ENCODE measurements around the gene RAD51B. TPM values are rescaled to one million over a fixed set of nuclear protein-coding genes. Genes with fewer than 3 reads are reported as not detected.

RAD51B gene
- total and polyA plus RNA-seq, 9 donors = 21.6 to 70.1 (median 35.1) TPM

DNA sequence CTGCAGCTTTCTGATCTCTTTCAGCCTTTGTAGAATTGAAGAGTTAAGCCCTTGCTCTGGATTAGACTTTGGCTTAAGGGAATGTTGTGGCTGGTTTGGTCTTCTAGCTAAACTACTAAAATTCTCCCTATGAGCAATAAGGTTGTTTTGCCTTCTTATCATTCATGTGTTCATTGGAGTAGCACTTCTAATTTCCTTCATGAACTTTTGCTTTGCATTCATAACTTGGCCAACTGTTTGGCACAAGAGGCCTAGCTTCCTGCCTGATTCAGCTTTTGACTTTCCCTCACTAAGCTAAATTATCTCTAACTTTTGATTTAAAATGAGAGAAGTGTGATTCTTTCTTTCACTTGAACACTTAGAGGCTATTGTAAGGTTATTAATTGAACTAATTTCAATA is 384.3 kb downstream of the RAD51B start:
- H3K4me1 ChIP-seq (ENCODE audit: insufficient read depth) = peaks cover 13% of the 10 kb centered on the region
- TF ChIP-seq POLR2A (IDR thresholded peaks at IDR 0.05) (no peak), EP300 (IDR thresholded peaks at IDR 0.05) (no peak)
- TF ChIP-seq, protein P1, sequence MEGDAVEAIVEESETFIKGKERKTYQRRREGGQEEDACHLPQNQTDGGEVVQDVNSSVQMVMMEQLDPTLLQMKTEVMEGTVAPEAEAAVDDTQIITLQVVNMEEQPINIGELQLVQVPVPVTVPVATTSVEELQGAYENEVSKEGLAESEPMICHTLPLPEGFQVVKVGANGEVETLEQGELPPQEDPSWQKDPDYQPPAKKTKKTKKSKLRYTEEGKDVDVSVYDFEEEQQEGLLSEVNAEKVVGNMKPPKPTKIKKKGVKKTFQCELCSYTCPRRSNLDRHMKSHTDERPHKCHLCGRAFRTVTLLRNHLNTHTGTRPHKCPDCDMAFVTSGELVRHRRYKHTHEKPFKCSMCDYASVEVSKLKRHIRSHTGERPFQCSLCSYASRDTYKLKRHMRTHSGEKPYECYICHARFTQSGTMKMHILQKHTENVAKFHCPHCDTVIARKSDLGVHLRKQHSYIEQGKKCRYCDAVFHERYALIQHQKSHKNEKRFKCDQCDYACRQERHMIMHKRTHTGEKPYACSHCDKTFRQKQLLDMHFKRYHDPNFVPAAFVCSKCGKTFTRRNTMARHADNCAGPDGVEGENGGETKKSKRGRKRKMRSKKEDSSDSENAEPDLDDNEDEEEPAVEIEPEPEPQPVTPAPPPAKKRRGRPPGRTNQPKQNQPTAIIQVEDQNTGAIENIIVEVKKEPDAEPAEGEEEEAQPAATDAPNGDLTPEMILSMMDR (IDR thresholded peaks at IDR 0.05) = no peak
- no peaks in the 10 kb centered on the region for H3K9me3 ChIP-seq
- no peak for DNase-seq
- no peak overlapping the region for H3K4me3 ChIP-seq
- intact Hi-C loops (cut with DNase I) = no loop called here
- no peak overlapping the region for H3K27ac ChIP-seq
- no peaks in the 10 kb centered on the region for H3K27me3 ChIP-seq
- H3K36me3 ChIP-seq = no peaks in the 10 kb centered on the region

DNA sequence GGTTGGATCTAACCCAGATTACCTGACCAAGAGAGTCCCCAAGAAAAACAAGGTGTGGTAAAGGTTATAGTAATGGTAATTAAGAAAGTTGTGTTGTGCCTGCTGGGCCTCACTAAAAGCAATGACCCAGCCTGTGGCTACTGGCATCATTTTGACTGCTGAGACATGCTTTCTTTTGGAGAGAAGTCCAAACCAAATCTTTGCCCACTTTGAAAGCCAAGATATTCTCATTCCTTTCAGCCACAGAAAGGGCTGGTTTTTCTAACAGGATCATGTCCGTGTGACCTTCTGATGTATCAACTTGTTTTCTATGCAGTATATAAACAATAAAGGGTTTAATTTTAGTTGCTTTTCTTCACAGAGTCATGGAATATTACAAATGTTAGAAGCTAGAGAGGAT is 388.6 kb downstream of the RAD51B start:
- intact Hi-C loops (cut with DNase I) = no loop called here
- no peak overlapping the region for H3K4me3 ChIP-seq
- no peaks in the 10 kb centered on the region for H3K27me3 ChIP-seq
- H3K4me1 ChIP-seq (ENCODE audit: insufficient read depth) = peaks cover 24% of the 10 kb centered on the region
- no peak for DNase-seq
- 12 to 41% (median 13%) methylated on average over 1 of the region's 1 CpG for WGBS, 3 donors
- no peaks in the 10 kb centered on the region for H3K36me3 ChIP-seq
- H3K27ac ChIP-seq = peak overlapping the region in 1 of 2 donors; percentile 9
- no peaks in the 10 kb centered on the region for H3K9me3 ChIP-seq
- TF ChIP-seq, protein P1 (IDR thresholded peaks at IDR 0.05) = no peak
- TF ChIP-seq POLR2A (IDR thresholded peaks at IDR 0.05) (no peak), EP300 (IDR thresholded peaks at IDR 0.05) (no peak)

DNA sequence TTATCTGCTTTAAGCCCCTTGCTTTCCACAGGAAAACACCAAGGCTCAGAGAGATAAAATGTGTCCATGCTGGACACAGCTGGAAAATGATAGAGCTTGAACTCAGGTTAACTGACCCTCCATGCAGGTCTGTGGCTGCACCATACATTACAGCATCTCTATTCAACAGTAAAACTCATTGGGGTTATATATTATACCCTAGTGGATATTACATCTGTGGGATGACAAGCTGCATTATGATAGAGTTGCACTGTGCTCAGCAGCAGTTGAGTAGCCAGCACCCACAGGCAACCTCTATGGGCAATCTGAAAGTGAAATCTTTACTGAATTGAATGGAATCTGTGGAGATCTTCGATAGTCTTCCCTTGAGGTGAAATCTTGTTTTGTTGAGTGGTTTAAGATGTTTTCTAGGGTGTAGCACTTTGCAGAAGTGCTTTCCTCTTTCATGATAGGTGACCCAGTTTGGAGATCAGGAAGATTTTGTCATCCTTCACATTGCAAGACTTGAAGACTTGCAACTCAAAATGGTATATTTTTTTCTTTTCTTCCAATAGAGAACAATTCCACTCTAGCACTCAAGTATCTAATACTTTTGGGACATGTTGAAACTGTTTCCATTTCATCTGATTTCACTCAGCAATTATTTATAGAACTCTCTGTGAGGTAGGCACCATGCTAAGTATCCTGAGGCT is 389.2 kb downstream of the RAD51B start:
- Histone ChIP-seq H3K4me1 (ENCODE audit: insufficient read depth) (peaks cover 22% of the 10 kb centered on the region), H3K4me3 (no peak overlapping the region), H3K27me3 (no peaks in the 10 kb centered on the region), H3K9me3 (no peaks in the 10 kb centered on the region), H3K27ac (peak overlapping the region in 1 of 2 donors; percentile 9), H3K36me3 (no peaks in the 10 kb centered on the region)
- DNase-seq = no peak
- WGBS, 3 donors = 89 to 95% (median 95%) methylated on average over 1 of the region's 1 CpG
- intact Hi-C loops (cut with DNase I) = no loop called here
- TF ChIP-seq POLR2A (IDR thresholded peaks at IDR 0.05) (no peak), EP300 (IDR thresholded peaks at IDR 0.05) (no peak)
- TF ChIP-seq, protein P1 (IDR thresholded peaks at IDR 0.05) = no peak

DNA sequence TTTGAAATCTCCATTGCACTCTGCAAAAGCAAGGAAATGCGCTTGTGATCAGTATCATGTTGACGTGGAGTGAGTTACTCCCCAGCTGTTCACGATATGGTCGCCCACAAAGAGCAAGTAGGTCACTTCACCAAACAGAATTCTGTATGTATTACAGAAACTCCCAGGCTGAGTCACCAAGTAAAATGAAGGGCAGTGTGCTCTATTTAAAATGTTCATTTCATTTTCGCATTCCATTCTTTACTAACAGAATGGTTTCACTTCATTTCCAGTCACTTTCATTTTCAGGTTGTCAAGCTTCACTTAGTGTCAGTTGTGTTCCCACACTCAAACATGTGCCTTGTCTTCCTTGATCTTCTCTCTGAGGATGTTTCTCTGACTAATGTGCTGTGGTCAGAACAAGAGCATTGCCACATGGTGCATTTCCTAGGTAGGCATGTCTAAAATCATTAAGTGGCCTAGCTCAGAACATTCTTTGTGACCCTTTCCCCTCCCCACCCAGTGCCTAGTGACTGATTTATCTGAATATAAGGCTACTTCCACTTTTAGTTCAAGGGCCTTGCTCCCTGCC is 391.2 kb downstream of the RAD51B start:
- Histone ChIP-seq H3K27me3 (no peaks in the 10 kb centered on the region), H3K27ac (peak overlapping the region in 1 of 2 donors; percentile 32), H3K4me1 (ENCODE audit: insufficient read depth) (peaks cover 25% of the 10 kb centered on the region), H3K9me3 (no peaks in the 10 kb centered on the region), H3K36me3 (no peaks in the 10 kb centered on the region), H3K4me3 (no peak overlapping the region)
- TF ChIP-seq, protein P1 (IDR thresholded peaks at IDR 0.05) = no peak
- TF ChIP-seq POLR2A (IDR thresholded peaks at IDR 0.05) (no peak), EP300 (IDR thresholded peaks at IDR 0.05) (no peak)
- DNase-seq = no peak
- WGBS, 3 donors = 5 to 15% (median 10%) methylated on average over 5 of the region's 5 CpGs
- intact Hi-C loops (cut with DNase I) = no loop called here

Data from ovary (tissue), 9 donors.